Large intestine (tissue), 3 donors: ENCODE measurements around the gene CAV1. TPM values are rescaled to one million over a fixed set of nuclear protein-coding genes. Genes with fewer than 3 reads are reported as not detected.

Experiments used
- DNase-seq, 2 donors: peaks; one replicate each; pipeline versions ENCODE4 v3.0.0 to v3.0.0-alpha.2; 2013
- H3K27ac ChIP-seq: one replicate; pipeline ENCODE4 v1.5.1; 2013; ENCODE audit warnings: low read length
- H3K27me3 ChIP-seq: 2 replicates; pipeline ENCODE4 v1.6.1; 2013; ENCODE audit warnings: low read length; ENCODE audit not compliant: control insufficient read depth, insufficient read depth
- H3K36me3 ChIP-seq: 2 replicates; pipeline ENCODE4 v1.6.1; 2013; ENCODE audit warnings: low read length; ENCODE audit not compliant: control insufficient read depth, insufficient read depth
- H3K4me1 ChIP-seq: one replicate; pipeline ENCODE4 v1.6.1; 2013; ENCODE audit warnings: low read length; ENCODE audit not compliant: control insufficient read depth, insufficient read depth
- H3K4me3 ChIP-seq: one replicate; pipeline ENCODE4 v1.5.1; 2013; ENCODE audit warnings: low read length
- H3K9me3 ChIP-seq: one replicate; pipeline ENCODE4 v1.6.1; 2013; ENCODE audit warnings: mild to moderate bottlenecking, low read depth, low read length, moderate library complexity; ENCODE audit not compliant: control insufficient read depth
- WGBS: methylation state at CpG from one replicate; pipeline ENCODE4 v1.1.5; 2013; ENCODE audit warnings: low lambda C conversion rate; ENCODE audit not compliant: insufficient coverage; 5-methylcytosine and 5-hydroxymethylcytosine counted together
- polyA plus RNA-seq: library from polyadenylated mRNA; unstranded; fragments of 120-200 nt; gene quantifications from one replicate; pipeline ENCODE4 v1.2.1, GENCODE V29; 2013

Gene CAV1
- polyA plus RNA-seq, 1 donor: 100 TPM

DNA sequence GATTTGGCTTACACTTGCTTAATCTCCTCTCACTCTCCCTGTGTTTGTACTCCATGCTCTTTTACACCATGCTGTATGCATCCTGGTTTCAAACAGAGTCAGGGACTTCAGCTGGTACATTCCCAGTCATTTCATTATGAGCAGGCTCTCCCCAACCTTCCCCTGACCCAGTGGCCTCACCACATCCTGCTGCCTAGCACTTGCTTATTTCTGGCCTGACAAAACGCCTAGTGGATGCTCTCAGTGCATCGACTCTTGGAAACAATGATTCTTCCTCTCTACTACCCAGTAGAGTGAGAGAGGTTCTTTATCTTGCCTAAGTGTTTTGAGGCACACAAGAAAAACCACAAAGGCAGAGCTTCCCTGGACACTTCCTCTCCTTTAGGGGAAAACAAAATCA, 63.4 kb downstream of the CAV1 start:
- no peaks in the 10 kb centered on the region for H3K36me3 ChIP-seq
- no peaks in the 10 kb centered on the region for H3K4me1 ChIP-seq
- DNase-seq: peak in 1 of 2 donors; percentile 23
- no CpG with 5 or more reads among the region's 2 CpGs for WGBS
- H3K27ac ChIP-seq: no peak overlapping the region
- no peaks in the 10 kb centered on the region for H3K27me3 ChIP-seq
- no peak overlapping the region for H3K4me3 ChIP-seq
- no peaks in the 10 kb centered on the region for H3K9me3 ChIP-seq

GRCh38 chr7:116588641-116589594, 64.1 kb downstream of the CAV1 start:
- H3K4me3 ChIP-seq: no peak overlapping the region
- DNase-seq: peak in 1 of 2 donors; percentile 37
- no peaks in the 10 kb centered on the region for H3K27me3 ChIP-seq
- no peak overlapping the region for H3K27ac ChIP-seq
- H3K9me3 ChIP-seq: no peaks in the 10 kb centered on the region
- 14% methylated on average over 1 of the region's 4 CpGs for WGBS
- no peaks in the 10 kb centered on the region for H3K36me3 ChIP-seq
- H3K4me1 ChIP-seq: peaks cover 3% of the 10 kb centered on the region

DNA sequence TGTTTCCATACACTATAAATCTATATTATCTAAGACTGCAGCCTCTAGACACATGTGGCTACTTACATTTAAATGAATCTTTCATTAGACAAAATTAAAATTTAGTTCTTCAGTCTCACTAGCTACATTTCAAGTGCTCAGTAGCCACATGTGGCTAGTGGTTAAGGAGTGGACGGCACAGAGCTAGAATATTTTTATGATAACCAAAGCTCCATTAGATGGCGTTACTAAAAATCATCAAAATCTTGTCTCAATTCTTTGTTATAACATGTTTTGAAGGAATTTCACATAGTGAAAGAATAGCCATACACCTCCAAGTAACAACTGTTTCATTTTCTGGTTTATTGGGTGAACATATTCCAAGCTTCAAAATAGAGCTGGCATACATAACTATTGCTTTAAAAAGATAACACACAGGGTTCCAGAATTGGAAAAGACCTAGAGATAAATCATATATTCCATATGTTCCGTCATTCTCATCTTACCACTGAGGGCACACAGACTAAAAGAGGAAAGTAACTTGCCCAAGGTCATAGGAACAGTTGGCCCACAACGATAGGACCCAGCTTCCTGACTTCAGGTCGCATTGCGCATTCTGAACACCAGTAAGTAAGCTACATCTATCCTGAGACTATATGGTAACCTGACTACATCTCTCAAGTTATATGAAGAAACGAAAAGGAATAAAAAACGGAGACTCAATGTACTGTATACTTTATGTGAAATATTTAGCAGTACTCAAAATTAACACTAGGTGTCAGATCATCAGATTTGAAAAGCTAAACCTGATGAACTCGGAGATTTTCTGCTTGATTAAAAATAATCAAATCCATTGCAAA, 66.6 kb downstream of the CAV1 start:
- H3K4me1 ChIP-seq: peaks cover 3% of the 10 kb centered on the region
- H3K4me3 ChIP-seq: no peak overlapping the region
- 67% methylated on average over 3 of the region's 9 CpGs for WGBS
- H3K36me3 ChIP-seq: no peaks in the 10 kb centered on the region
- no peaks in the 10 kb centered on the region for H3K27me3 ChIP-seq
- H3K27ac ChIP-seq: no peak overlapping the region
- DNase-seq: no peak
- no peaks in the 10 kb centered on the region for H3K9me3 ChIP-seq

- H3K9me3 ChIP-seq: no peaks in the 10 kb centered on the region
- H3K4me1 ChIP-seq: peaks cover 3% of the 10 kb centered on the region
- no peaks in the 10 kb centered on the region for H3K27me3 ChIP-seq
- H3K27ac ChIP-seq: no peak overlapping the region
- WGBS: no CpG with 5 or more reads among the region's 1 CpG
- H3K36me3 ChIP-seq: no peaks in the 10 kb centered on the region
- DNase-seq: no peak
- H3K4me3 ChIP-seq: no peak overlapping the region
These were observed 67.2 kb downstream of the CAV1 start for GRCh38 chr7:116592041-116592355.

- no peak overlapping the region for H3K4me3 ChIP-seq
- no peaks in the 10 kb centered on the region for H3K27me3 ChIP-seq
- peaks cover 3% of the 10 kb centered on the region for H3K4me1 ChIP-seq
- DNase-seq: no peak
- H3K36me3 ChIP-seq: no peaks in the 10 kb centered on the region
- H3K9me3 ChIP-seq: no peaks in the 10 kb centered on the region
- WGBS: 22% methylated on average over 4 of the region's 8 CpGs
- no peak overlapping the region for H3K27ac ChIP-seq
These were observed 67.6 kb downstream of the CAV1 start for GRCh38 chr7:116592445-116592844.

DNA sequence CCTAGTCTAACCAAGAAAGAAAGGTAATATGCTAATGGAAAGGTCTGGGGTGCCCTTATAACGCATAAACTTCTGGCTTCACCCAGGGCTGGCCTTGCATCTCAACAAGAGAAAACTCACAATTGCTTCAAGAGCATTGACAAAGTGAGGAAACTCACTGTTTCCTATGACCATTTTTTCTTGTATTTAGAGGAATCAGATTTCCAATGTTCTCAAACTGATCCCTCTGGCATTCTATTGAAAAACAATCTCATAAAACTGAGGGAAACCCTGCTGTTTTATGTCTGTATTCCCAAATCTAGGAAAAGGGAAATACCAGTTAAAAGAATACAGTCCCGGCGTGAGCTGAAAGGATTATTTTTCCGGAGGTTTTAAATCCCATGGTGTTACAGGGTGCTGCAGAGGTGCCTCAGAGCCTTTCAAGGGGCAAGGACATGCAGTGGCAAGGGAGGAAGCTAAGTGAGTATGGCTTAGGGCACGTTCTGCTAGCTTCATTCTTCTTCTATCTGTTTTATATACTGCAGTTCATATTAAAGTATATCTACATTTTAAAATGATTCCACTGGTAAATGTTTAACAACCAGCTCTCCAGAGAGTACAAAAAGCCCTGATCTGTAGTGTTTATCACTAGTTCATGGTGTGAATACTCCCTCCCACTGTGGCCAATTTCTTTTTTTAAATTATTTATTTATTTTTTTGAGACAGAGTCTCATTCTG, 68.7 kb downstream of the CAV1 start:
- Histone ChIP-seq H3K4me3 (no peak overlapping the region), H3K4me1 (peaks cover 3% of the 10 kb centered on the region), H3K36me3 (no peaks in the 10 kb centered on the region), H3K27me3 (no peaks in the 10 kb centered on the region), H3K9me3 (no peaks in the 10 kb centered on the region), H3K27ac (no peak overlapping the region)
- WGBS: no CpG with 5 or more reads among the region's 5 CpGs
- DNase-seq: no peak

DNA sequence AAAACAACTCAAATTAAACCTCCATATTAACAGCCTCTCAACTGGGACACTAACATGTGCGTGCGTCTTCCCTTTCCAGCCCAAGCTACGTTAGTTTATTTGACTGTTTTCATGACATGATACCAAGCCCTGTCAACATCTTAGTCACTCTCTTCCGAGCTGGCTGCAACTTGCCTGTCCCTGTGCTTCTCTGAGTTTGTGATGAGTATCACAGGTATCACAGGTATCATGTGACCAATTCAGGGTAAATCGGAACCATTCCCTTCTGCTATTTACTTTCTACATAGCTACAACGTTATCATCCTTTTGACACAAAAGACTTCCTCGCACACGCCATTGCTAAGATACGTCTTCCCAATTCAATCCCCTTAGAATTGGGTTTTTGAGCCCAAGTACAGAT, 70.2 kb downstream of the CAV1 start:
- H3K27me3 ChIP-seq: no peaks in the 10 kb centered on the region
- DNase-seq: no peak
- no peaks in the 10 kb centered on the region for H3K36me3 ChIP-seq
- H3K27ac ChIP-seq: no peak overlapping the region
- WGBS: 89% methylated on average over 5 of the region's 9 CpGs
- H3K9me3 ChIP-seq: no peaks in the 10 kb centered on the region
- peaks cover 3% of the 10 kb centered on the region for H3K4me1 ChIP-seq
- no peak overlapping the region for H3K4me3 ChIP-seq

- no peak overlapping the region for H3K27ac ChIP-seq
- H3K36me3 ChIP-seq: no peaks in the 10 kb centered on the region
- no peaks in the 10 kb centered on the region for H3K27me3 ChIP-seq
- no peaks in the 10 kb centered on the region for H3K9me3 ChIP-seq
- DNase-seq: no peak
- no CpG with 5 or more reads among the region's 6 CpGs for WGBS
- no peak overlapping the region for H3K4me3 ChIP-seq
- H3K4me1 ChIP-seq: peaks cover 3% of the 10 kb centered on the region
These were observed 72.5 kb downstream of the CAV1 start for GRCh38 chr7:116597384-116597783.

GRCh38 chr7:116598278-116598677, 73.4 kb downstream of the CAV1 start:
- H3K27me3 ChIP-seq: no peaks in the 10 kb centered on the region
- no peak overlapping the region for H3K4me3 ChIP-seq
- no peak overlapping the region for H3K27ac ChIP-seq
- no peaks in the 10 kb centered on the region for H3K36me3 ChIP-seq
- no peaks in the 10 kb centered on the region for H3K9me3 ChIP-seq
- no CpG with 5 or more reads among the region's 5 CpGs for WGBS
- peaks cover 3% of the 10 kb centered on the region for H3K4me1 ChIP-seq
- DNase-seq: no peak

DNA sequence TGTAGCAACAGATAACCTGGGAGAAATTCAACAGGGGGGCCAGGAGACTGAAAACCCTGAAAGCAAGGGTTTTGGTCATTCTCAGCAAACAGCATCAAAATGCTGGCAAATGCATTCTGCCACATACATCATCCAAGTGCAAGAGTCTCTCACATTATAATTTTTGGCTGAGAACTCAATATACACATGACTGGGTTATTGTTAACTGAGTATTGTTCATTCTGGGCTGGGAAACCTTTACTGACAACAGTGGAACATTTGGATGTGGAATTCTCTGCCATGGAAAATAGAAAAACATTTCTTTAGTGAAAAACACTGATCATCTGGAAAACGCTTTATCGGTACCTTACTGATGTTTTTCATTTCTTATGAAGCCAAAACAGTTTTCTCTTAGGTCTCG, 74.0 kb downstream of the CAV1 start:
- H3K27ac ChIP-seq: no peak overlapping the region
- H3K27me3 ChIP-seq: no peaks in the 10 kb centered on the region
- WGBS: 100% methylated on average over 3 of the region's 3 CpGs

More for the DNA sequence above, 74.0 kb downstream of the CAV1 start:
- no peaks in the 10 kb centered on the region for H3K36me3 ChIP-seq
- H3K9me3 ChIP-seq: no peaks in the 10 kb centered on the region
- no peak for DNase-seq
- no peak overlapping the region for H3K4me3 ChIP-seq
- no peaks in the 10 kb centered on the region for H3K4me1 ChIP-seq
